ENCODE results near the gene CTU2. TPM values are rescaled to one million over a fixed set of nuclear protein-coding genes. Genes with fewer than 3 reads are reported as not detected.

The CTU2 gene
- polyA plus RNA-seq, 1 donor, result 11.0 TPM

- H3K9me3 ChIP-seq (ENCODE audit: control insufficient read depth, low read depth, low read length), result peaks cover 8% of the 10 kb centered on the region
- no CpG with 5 or more reads among the region's 14 CpGs for WGBS (ENCODE audit: insufficient coverage, low lambda C conversion rate)
- H3K4me3 ChIP-seq (ENCODE audit: low read length), result no peak overlapping the region
- no peaks in the 10 kb centered on the region for H3K27me3 ChIP-seq (ENCODE audit: control insufficient read depth, insufficient read depth, low read length)
- DNase-seq, result no peak
- H3K27ac ChIP-seq (ENCODE audit: low read length), result no peak overlapping the region
- H3K36me3 ChIP-seq (ENCODE audit: control insufficient read depth, insufficient read depth, low read length), result peaks cover 6% of the 10 kb centered on the region
- H3K4me1 ChIP-seq (ENCODE audit: control insufficient read depth, insufficient read depth, low read length), result peaks cover 33% of the 10 kb centered on the region
Observed at GRCh38 chr16:88763502-88764053, 57.3 kb downstream of the CTU2 start.

- Histone ChIP-seq H3K4me1 (ENCODE audit: control insufficient read depth, insufficient read depth, low read length) (peaks cover 35% of the 10 kb centered on the region), H3K27ac (ENCODE audit: low read length) (no peak overlapping the region), H3K36me3 (ENCODE audit: control insufficient read depth, insufficient read depth, low read length) (peaks cover 2% of the 10 kb centered on the region), H3K4me3 (ENCODE audit: low read length) (no peak overlapping the region), H3K27me3 (ENCODE audit: control insufficient read depth, insufficient read depth, low read length) (no peaks in the 10 kb centered on the region), H3K9me3 (ENCODE audit: control insufficient read depth, low read depth, low read length) (peaks cover 8% of the 10 kb centered on the region)
- no peak for DNase-seq
- no CpG with 5 or more reads among the region's 19 CpGs for WGBS (ENCODE audit: insufficient coverage, low lambda C conversion rate)
Observed at GRCh38 chr16:88764080-88764479, 57.8 kb downstream of the CTU2 start.

- H3K4me1 ChIP-seq (ENCODE audit: control insufficient read depth, insufficient read depth, low read length), result peaks cover 38% of the 10 kb centered on the region
- H3K27ac ChIP-seq (ENCODE audit: low read length), result no peak overlapping the region
- DNase-seq, result no peak
- no peak overlapping the region for H3K4me3 ChIP-seq (ENCODE audit: low read length)
- WGBS (ENCODE audit: insufficient coverage, low lambda C conversion rate), result no CpG with 5 or more reads among the region's 9 CpGs
- H3K36me3 ChIP-seq (ENCODE audit: control insufficient read depth, insufficient read depth, low read length), result peaks cover 2% of the 10 kb centered on the region
- H3K27me3 ChIP-seq (ENCODE audit: control insufficient read depth, insufficient read depth, low read length), result no peaks in the 10 kb centered on the region
- H3K9me3 ChIP-seq (ENCODE audit: control insufficient read depth, low read depth, low read length), result peaks cover 3% of the 10 kb centered on the region
Observed at GRCh38 chr16:88764913-88765349, 58.6 kb downstream of the CTU2 start.

Other genes starting within 250 kb of the CTU2 start
- 34.3 TPM for gene ZC3H18, start 136.1 kb upstream of the CTU2 start, polyA plus RNA-seq
- not detected for gene IL17C, start 67.9 kb upstream of the CTU2 start, polyA plus RNA-seq
- gene CYBA, start 55.5 kb upstream of the CTU2 start, polyA plus RNA-seq, result 195 TPM
- 41.0 TPM for gene MVD, start 43.4 kb upstream of the CTU2 start, polyA plus RNA-seq
- 1.1 TPM for gene SNAI3, start 20.0 kb upstream of the CTU2 start, polyA plus RNA-seq
- 13.3 TPM for gene RNF166, start 95 bp upstream of the CTU2 start, polyA plus RNA-seq
- gene PIEZO1, start 78.7 kb downstream of the CTU2 start, polyA plus RNA-seq, result 92.9 TPM
- 14.0 TPM for gene CDT1, start 97.3 kb downstream of the CTU2 start, polyA plus RNA-seq
- gene APRT, start 105.4 kb downstream of the CTU2 start, polyA plus RNA-seq, result 117 TPM
- gene GALNS, start 150.4 kb downstream of the CTU2 start, polyA plus RNA-seq, result 32.2 TPM
- 96.0 TPM for gene TRAPPC2L, start 150.6 kb downstream of the CTU2 start, polyA plus RNA-seq
- 0.12 TPM for gene PABPN1L, start 160.2 kb downstream of the CTU2 start, polyA plus RNA-seq

Data from large intestine (tissue), 3 donors.